Measurements from ENCODE around the gene EFEMP2.

Gene EFEMP2

DNA sequence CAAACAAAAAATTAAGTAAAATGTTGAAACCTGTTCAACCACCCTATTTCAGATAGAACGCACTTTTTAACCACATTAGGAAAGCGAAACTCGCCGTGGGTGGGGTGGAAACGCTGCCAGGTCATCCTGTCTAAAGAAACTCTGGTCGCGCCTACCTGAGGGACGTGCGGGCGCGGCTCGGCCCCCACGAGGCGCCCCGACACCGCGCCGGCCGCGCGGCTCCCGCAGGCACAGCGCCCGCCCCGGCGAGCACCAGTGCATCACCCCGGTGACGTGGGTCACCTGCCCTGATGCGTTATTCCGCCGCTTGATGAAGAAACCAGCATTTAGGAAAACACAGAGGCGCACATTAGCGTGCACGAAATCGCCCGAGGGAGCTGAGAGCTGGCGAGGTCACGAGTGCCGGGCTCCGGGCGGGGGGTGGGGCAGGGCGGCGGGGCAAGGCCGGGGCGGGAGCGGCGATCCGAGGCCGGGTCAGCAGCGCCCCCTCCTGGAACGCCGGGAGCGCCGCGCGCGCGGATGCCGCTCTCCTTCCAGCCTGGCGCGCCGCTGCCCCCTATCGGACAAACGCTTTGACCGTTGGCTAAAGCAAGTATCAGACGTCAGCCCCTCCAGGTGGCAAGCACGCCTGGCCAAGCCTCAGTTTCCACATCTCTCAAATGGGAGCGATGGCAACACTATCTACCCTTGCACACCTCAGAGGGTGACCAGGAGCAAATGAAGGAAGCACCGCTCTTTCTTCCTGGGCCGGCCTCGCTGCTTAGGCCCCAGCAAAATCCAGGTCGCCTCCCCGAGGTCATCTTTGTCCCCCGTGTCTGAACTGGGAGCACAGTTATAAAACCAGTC, 54.5 kb downstream of the EFEMP2 start:
- peak; percentile 92 for DNase-seq

DNA sequence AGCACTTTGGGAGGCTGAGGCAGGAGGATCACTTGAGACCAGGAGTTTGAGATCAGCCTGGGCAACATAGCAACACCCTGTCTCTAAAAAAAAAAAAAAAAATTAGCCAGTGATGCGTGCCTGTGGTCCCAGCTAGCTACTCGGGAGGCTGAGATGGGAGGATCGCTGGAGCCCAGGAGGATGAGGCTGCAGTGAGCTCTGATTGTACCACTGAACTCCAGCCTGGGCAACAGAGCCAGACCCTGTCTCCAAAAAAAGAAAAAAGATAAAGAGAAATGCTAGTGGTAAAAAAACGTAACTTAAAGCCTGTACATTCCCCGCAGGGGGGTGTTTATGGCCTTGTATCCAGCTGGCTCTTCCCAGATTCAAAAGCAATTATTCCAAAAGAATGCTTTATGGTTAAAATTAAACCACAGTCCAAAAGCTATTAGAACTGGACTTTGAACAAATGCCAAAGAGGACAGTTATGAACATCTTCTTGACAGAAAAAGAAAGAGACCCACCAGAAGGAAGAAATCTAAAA, 55.2 kb downstream of the EFEMP2 start:
- no peak for DNase-seq

DNA sequence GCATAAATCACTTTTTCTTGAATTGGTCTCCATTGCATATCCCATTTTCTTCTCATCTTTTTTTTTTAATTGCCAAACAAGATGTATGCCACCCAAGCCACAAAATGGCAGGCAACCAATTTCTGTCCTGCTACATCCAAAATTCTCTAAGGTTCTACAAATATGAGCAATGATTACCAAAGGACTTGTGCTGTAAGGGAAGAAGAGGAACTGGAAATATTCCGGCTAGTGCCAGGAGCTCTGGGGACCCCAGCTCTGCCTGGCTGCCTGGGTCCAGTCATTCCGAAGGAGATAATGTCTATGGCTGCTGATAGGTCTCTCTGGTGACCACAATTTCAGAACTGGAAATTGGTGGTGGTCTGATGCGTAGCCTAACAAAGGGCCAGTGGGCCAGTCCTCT, 55.9 kb downstream of the EFEMP2 start:
- no peak for DNase-seq
